HFFc6 (cell line): Measurements from ENCODE around the gene DYNLRB1. TPM values are rescaled to one million over a fixed set of nuclear protein-coding genes. Genes with fewer than 3 reads are reported as not detected.

Source experiments
- DNase-seq: peaks from one replicate; pipeline ENCODE4 v3.0.0-alpha.2; 2018
- H3K27ac Mint-ChIP-seq: 2 replicates; pipeline ENCODE4 v1.8.0; 2020; ENCODE audit warnings: mild to moderate bottlenecking, mixed read lengths
- H3K27me3 Mint-ChIP-seq: 2 replicates; pipeline ENCODE4 v1.8.0; 2021; ENCODE audit warnings: mild to moderate bottlenecking, moderate library complexity, mixed read lengths; ENCODE audit not compliant: insufficient read depth
- H3K36me3 Mint-ChIP-seq: 2 replicates; pipeline ENCODE4 v1.8.0; 2021; ENCODE audit warnings: low read depth, mixed read lengths
- H3K4me1 Mint-ChIP-seq: 2 replicates; pipeline ENCODE4 v1.8.0; 2020; ENCODE audit warnings: low read depth, mixed read lengths
- H3K4me3 Mint-ChIP-seq: 2 replicates; pipeline ENCODE4 v1.8.0; 2020; ENCODE audit warnings: mild to moderate bottlenecking, moderate library complexity, mixed read lengths
- H3K9me3 Mint-ChIP-seq: 2 replicates; pipeline ENCODE4 v1.8.0; 2020; ENCODE audit warnings: mild to moderate bottlenecking, mixed read lengths
- CTCF ChIP-seq: fragments of 200-600 bp; sonication (generic); IDR thresholded peaks from 2 replicates; pipeline ENCODE4 v1.5.0; 2021; ENCODE audit warnings: antibody characterized with exemption, mild to moderate bottlenecking
- total RNA-seq, 6 experiments: library from RNA; stranded (reverse); fragmentation: NEBNext Ultra II Directional; extraction: Animal tissue kit (Norgen Biotek cat#: 25700); gene quantifications; 2 replicates in 1 of 6; 3 replicates in 5 of 6; pipeline ENCODE4 v1.2.3, GENCODE V29; 2021

The DYNLRB1 gene
- total RNA-seq, 6 experiments from 2014 or later = 194 to 277 (median 223) TPM

GRCh38 chr20:34527016-34527415 lies 10.8 kb downstream of the DYNLRB1 start:
- Mint-ChIP-seq H3K9me3 (no peaks in the 10 kb centered on the region), H3K4me3 (peak overlapping the region; percentile 80)

GRCh38 chr20:34528921-34529297 lies 12.7 kb downstream of the DYNLRB1 start:
- Mint-ChIP-seq H3K27ac (no peak overlapping the region), H3K9me3 (no peaks in the 10 kb centered on the region), H3K4me1 (peaks cover 41% of the 10 kb centered on the region), H3K27me3 (peaks cover 6% of the 10 kb centered on the region; the same call in 1 of the 2 replicates), H3K4me3 (no peak overlapping the region), H3K36me3 (peaks cover 14% of the 10 kb centered on the region)
- no peak for DNase-seq
- no peak for TF ChIP-seq CTCF

More at GRCh38 chr20:34527016-34527415, 10.8 kb downstream of the DYNLRB1 start:
- Mint-ChIP-seq H3K36me3 (peaks cover 16% of the 10 kb centered on the region), H3K27ac (peak overlapping the region; percentile 98), H3K27me3 (peaks cover 6% of the 10 kb centered on the region), H3K4me1 (peaks cover 60% of the 10 kb centered on the region)
- DNase-seq = no peak
- TF ChIP-seq CTCF = no peak

- no peak for TF ChIP-seq CTCF
- Mint-ChIP-seq H3K9me3 (no peaks in the 10 kb centered on the region), H3K27me3 (peaks cover 6% of the 10 kb centered on the region; the same call in 1 of the 2 replicates), H3K4me1 (peaks cover 33% of the 10 kb centered on the region), H3K27ac (no peak overlapping the region), H3K36me3 (peaks cover 20% of the 10 kb centered on the region), H3K4me3 (no peak overlapping the region)
- no peak for DNase-seq
These were observed 13.5 kb downstream of the DYNLRB1 start for GRCh38 chr20:34529742-34530141.

- no peak for DNase-seq
- H3K4me3 Mint-ChIP-seq = no peak overlapping the region
- no peak overlapping the region for H3K27ac Mint-ChIP-seq
- H3K27me3 Mint-ChIP-seq = peaks cover 3% of the 10 kb centered on the region; the same call in 1 of the 2 replicates
- H3K9me3 Mint-ChIP-seq = no peaks in the 10 kb centered on the region
- TF ChIP-seq CTCF = no peak; the same call in none of the 2 replicates
- peaks cover 27% of the 10 kb centered on the region for H3K4me1 Mint-ChIP-seq
- peaks cover 24% of the 10 kb centered on the region for H3K36me3 Mint-ChIP-seq
These were observed 14.1 kb downstream of the DYNLRB1 start for GRCh38 chr20:34530342-34530741.

GRCh38 chr20:34531608-34532265 lies 15.5 kb downstream of the DYNLRB1 start:
- Mint-ChIP-seq H3K36me3 (peaks cover 21% of the 10 kb centered on the region), H3K4me1 (peaks cover 13% of the 10 kb centered on the region), H3K4me3 (no peak overlapping the region), H3K27ac (peak overlapping the region; percentile 9; the same call in 1 of the 2 replicates), H3K9me3 (no peaks in the 10 kb centered on the region), H3K27me3 (peaks cover 1% of the 10 kb centered on the region; the same call in 1 of the 2 replicates)
- DNase-seq = no peak
- TF ChIP-seq CTCF = no peak
